ENCODE data around the gene RPL35A. TPM values are rescaled to one million over a fixed set of nuclear protein-coding genes. Genes with fewer than 3 reads are reported as not detected.
"Not testable (repeated sequence)": the region's sequence is repeated elsewhere in the genome, so short reads cannot be mapped to it uniquely, and the experiment has no call there.

Gene RPL35A
- total RNA-seq, 4 donors from 2014 or later, result 287 to 381 (median 347) TPM

GRCh38 chr3:197921429-197922275 lies 28.3 kb upstream of the RPL35A start:
- H3K36me3 ChIP-seq; DNase-seq; in situ Hi-C loops (cut with MboI; ENCODE audit: low pct_ligation_motif_present in 1 of 4, low pct_unique_long_range_greater_than_20kb in 1 of 4, low sequenced_read_pairs in 3 of 4); H3K4me1 ChIP-seq; intact Hi-C loops (cut with DNase I; ENCODE audit: low total_unique reads); H3K4me3 ChIP-seq; H3K27ac ChIP-seq; H3K27me3 ChIP-seq; H3K9me3 ChIP-seq: not testable (repeated sequence)
- 60 to 74% methylated on average over 6 to 24 of the region's 24 CpGs for WGBS, 2 donors (ENCODE audit: low coverage in 1 of 2)

DNA sequence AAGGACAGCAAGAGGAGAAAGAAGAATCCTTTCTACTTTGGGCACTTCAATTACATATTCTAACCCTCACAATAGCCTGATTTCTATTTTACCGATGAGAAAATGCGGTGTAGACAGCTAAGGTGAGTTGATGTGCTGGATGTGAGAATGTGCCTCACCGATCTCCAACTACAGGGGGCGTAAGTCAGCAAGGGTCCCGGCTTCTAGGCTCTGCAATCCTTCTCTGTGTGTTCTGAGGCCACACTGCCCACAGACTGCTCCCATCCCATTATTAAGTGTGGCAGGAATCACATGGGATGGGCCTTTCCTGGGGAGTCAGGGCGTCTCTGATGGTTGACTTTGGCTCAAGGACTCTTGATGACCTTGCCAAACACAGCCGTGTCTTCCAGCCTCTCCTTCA lies 23.6 kb upstream of the RPL35A start:
- intact Hi-C loops (cut with DNase I; ENCODE audit: low total_unique reads) (no loop called here), in situ Hi-C loops (cut with MboI; ENCODE audit: low pct_ligation_motif_present in 1 of 4, low pct_unique_long_range_greater_than_20kb in 1 of 4, low sequenced_read_pairs in 3 of 4) (no loop called here)
- no peak for DNase-seq
- TF ChIP-seq POLR2AphosphoS5 (IDR thresholded peaks at IDR 0.05), result no peak
- no peak for TF ChIP-seq CTCF (IDR thresholded peaks at IDR 0.05)
- TF ChIP-seq EP300 (IDR thresholded peaks at IDR 0.05; ENCODE audit: low read depth), result no peak
- no peak for TF ChIP-seq POLR2A (IDR thresholded peaks at IDR 0.05)
- Histone ChIP-seq H3K4me3 (no peak overlapping the region), H3K27me3 (no peaks in the 10 kb centered on the region), H3K36me3 (no peaks in the 10 kb centered on the region), H3K9me3 (no peaks in the 10 kb centered on the region), H3K4me1 (no peaks in the 10 kb centered on the region), H3K27ac (no peak overlapping the region)
- WGBS, 2 donors (ENCODE audit: low coverage in 1 of 2), result 85 to 96% methylated on average over 4 to 7 of the region's 7 CpGs

GRCh38 chr3:197927578-197927977 lies 22.4 kb upstream of the RPL35A start:
- H3K27me3 ChIP-seq; H3K27ac ChIP-seq; H3K4me3 ChIP-seq; DNase-seq; H3K9me3 ChIP-seq; H3K36me3 ChIP-seq; intact Hi-C loops (cut with DNase I; ENCODE audit: low total_unique reads); H3K4me1 ChIP-seq; in situ Hi-C loops (cut with MboI; ENCODE audit: low pct_ligation_motif_present in 1 of 4, low pct_unique_long_range_greater_than_20kb in 1 of 4, low sequenced_read_pairs in 3 of 4): not testable (repeated sequence)
- WGBS, 2 donors (ENCODE audit: low coverage in 1 of 2), result 90 to 95% methylated on average over 2 to 3 of the region's 3 CpGs

DNA sequence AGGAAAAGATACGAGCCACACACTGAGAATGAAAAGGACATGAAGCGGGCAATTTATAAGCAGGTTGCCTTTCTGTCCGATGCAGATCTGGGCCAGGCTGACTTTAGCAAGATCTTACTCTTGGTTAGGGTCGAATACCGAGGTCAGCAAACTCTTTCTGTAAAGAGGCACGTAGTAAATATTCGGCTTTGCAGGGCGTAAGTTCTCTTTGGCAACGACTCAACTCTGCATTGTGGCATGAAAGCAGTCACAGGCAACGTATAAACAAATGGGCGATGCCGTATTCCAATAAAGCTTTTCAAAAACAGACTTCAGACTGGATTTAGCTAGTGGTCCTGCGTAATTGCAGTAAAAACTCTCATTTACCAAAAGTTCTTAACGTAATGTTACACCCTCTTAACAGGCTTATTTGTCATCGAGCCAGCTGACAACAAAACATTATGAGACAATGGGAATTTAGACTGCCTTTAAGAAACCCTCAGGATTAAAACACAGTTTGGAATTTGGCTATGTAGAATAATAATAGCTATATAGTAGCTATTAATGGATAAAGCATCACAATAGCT lies 13.1 kb upstream of the RPL35A start:
- H3K9me3 ChIP-seq, result no peaks in the 10 kb centered on the region
- WGBS, 2 donors (ENCODE audit: low coverage in 1 of 2), result 74 to 87% methylated on average over 15 of the region's 15 CpGs
- in situ Hi-C loops (cut with MboI; ENCODE audit: low pct_ligation_motif_present in 1 of 4, low pct_unique_long_range_greater_than_20kb in 1 of 4, low sequenced_read_pairs in 3 of 4) (no loop called here), intact Hi-C loops (cut with DNase I; ENCODE audit: low total_unique reads) (no loop called here)
- no peak overlapping the region for H3K27ac ChIP-seq
- no peak for TF ChIP-seq POLR2AphosphoS5 (IDR thresholded peaks at IDR 0.05)
- TF ChIP-seq EP300 (IDR thresholded peaks at IDR 0.05; ENCODE audit: low read depth), result no peak
- TF ChIP-seq POLR2A (IDR thresholded peaks at IDR 0.05), result no peak
- no peak for TF ChIP-seq CTCF (IDR thresholded peaks at IDR 0.05)
- H3K27me3 ChIP-seq, result no peaks in the 10 kb centered on the region
- no peaks in the 10 kb centered on the region for H3K4me1 ChIP-seq
- H3K36me3 ChIP-seq, result peaks cover 0 to 4% (median 0%) of the 10 kb centered on the region in 4 donors
- no peak overlapping the region for H3K4me3 ChIP-seq
- DNase-seq, result no peak

- no peaks in the 10 kb centered on the region for H3K4me1 ChIP-seq
- DNase-seq, result no peak
- no peak for TF ChIP-seq POLR2AphosphoS5 (IDR thresholded peaks at IDR 0.05)
- no peak for TF ChIP-seq EP300 (IDR thresholded peaks at IDR 0.05; ENCODE audit: low read depth)
- no peak for TF ChIP-seq POLR2A (IDR thresholded peaks at IDR 0.05)
- TF ChIP-seq CTCF (IDR thresholded peaks at IDR 0.05), result no peak
- H3K4me3 ChIP-seq, result no peak overlapping the region
- H3K36me3 ChIP-seq, result peaks cover 0 to 4% (median 0%) of the 10 kb centered on the region in 4 donors
- 77 to 86% methylated on average over 1 of the region's 1 CpG for WGBS, 2 donors (ENCODE audit: low coverage in 1 of 2)
- H3K9me3 ChIP-seq, result no peaks in the 10 kb centered on the region
- in situ Hi-C loops (cut with MboI; ENCODE audit: low pct_ligation_motif_present in 1 of 4, low pct_unique_long_range_greater_than_20kb in 1 of 4, low sequenced_read_pairs in 3 of 4) (no loop called here), intact Hi-C loops (cut with DNase I; ENCODE audit: low total_unique reads) (no loop called here)
- no peak overlapping the region for H3K27ac ChIP-seq
- H3K27me3 ChIP-seq, result no peaks in the 10 kb centered on the region
Measured at GRCh38 chr3:197940745-197941384, 9.1 kb upstream of the RPL35A start.
